Measurements from ENCODE around the gene PEMT. TPM values are rescaled to one million over a fixed set of nuclear protein-coding genes. Genes with fewer than 3 reads are reported as not detected.

PEMT gene
- total RNA-seq, 1 experiment from 2014 or later, result 29.5 TPM

- Mint-ChIP-seq H3K4me3 (ENCODE audit: unreplicated experiment) (no peak overlapping the region), H3K36me3 (ENCODE audit: insufficient read depth, unreplicated experiment) (no peaks in the 10 kb centered on the region), H3K27ac (ENCODE audit: unreplicated experiment) (no peak overlapping the region), H3K27me3 (ENCODE audit: insufficient read depth, unreplicated experiment) (no peaks in the 10 kb centered on the region), H3K9me3 (ENCODE audit: unreplicated experiment) (no peaks in the 10 kb centered on the region), H3K4me1 (ENCODE audit: low read depth, unreplicated experiment) (no peaks in the 10 kb centered on the region)
- intact Hi-C loops (cut with micrococcal nuclease; ENCODE audit: unreplicated experiment), result no loop called here
- no peak for DNase-seq
- Histone ChIP-seq H3K27me3 (replicated peaks; ENCODE audit: control insufficient read depth, insufficient read depth, low read length) (no peaks in the 10 kb centered on the region), H3K4me1 (no peaks in the 10 kb centered on the region), H3K9me3 (no peaks in the 10 kb centered on the region), H3K4me3 (ENCODE audit: low read depth, low read length) (no peak overlapping the region), H3K36me3 (ENCODE audit: control insufficient read depth, insufficient read depth, low read length) (no peaks in the 10 kb centered on the region)
- ChIA-PET POLR2A (no interaction called here), CTCF (no interaction called here)
- TF ChIP-seq CTCF (IDR thresholded peaks at IDR 0.05; ENCODE audit: insufficient read depth in 1 of 2, low read depth in 1 of 2, low read length in 1 of 2, severe bottlenecking in 1 of 2, unreplicated experiment in 1 of 2), result no peak
- BruUV-seq (replicated peaks), result no TSS peak
These were observed 78.6 kb downstream of the PEMT start for GRCh38 chr17:17512866-17513265.

- no peaks in the 10 kb centered on the region for H3K4me1 Mint-ChIP-seq (ENCODE audit: low read depth, unreplicated experiment)
- no peak overlapping the region for H3K4me3 Mint-ChIP-seq (ENCODE audit: unreplicated experiment)
- POLR2A ChIA-PET, result no interaction called here
These were observed 79.3 kb downstream of the PEMT start for GRCh38 chr17:17511881-17512858.

GRCh38 chr17:17511293-17511741 is 80.2 kb downstream of the PEMT start:
- CTCF ChIA-PET, result interaction anchor here (0.6 to 0.8 kb wide), 2 partner anchors 14 to 638 kb away, joined by 4 to 5 read pairs; no protein-coding TSS in a partner anchor
- Mint-ChIP-seq H3K9me3 (ENCODE audit: unreplicated experiment) (no peaks in the 10 kb centered on the region), H3K36me3 (ENCODE audit: insufficient read depth, unreplicated experiment) (no peaks in the 10 kb centered on the region), H3K4me3 (ENCODE audit: unreplicated experiment) (no peak overlapping the region), H3K27ac (ENCODE audit: unreplicated experiment) (peak overlapping the region; percentile 19), H3K27me3 (ENCODE audit: insufficient read depth, unreplicated experiment) (no peaks in the 10 kb centered on the region), H3K4me1 (ENCODE audit: low read depth, unreplicated experiment) (no peaks in the 10 kb centered on the region)
- Histone ChIP-seq H3K9me3 (no peaks in the 10 kb centered on the region), H3K36me3 (ENCODE audit: control insufficient read depth, insufficient read depth, low read length) (no peaks in the 10 kb centered on the region), H3K4me3 (ENCODE audit: low read depth, low read length) (no peak overlapping the region), H3K27me3 (replicated peaks; ENCODE audit: control insufficient read depth, insufficient read depth, low read length) (no peaks in the 10 kb centered on the region), H3K4me1 (no peaks in the 10 kb centered on the region)
- intact Hi-C loops (cut with micrococcal nuclease; ENCODE audit: unreplicated experiment), result no loop called here
- TF ChIP-seq CTCF (IDR thresholded peaks at IDR 0.05; ENCODE audit: insufficient read depth in 1 of 2, low read depth in 1 of 2, low read length in 1 of 2, severe bottlenecking in 1 of 2, unreplicated experiment in 1 of 2), result no peak
- no TSS peak for BruUV-seq (replicated peaks)
- POLR2A ChIA-PET, result no interaction called here
- no peak for DNase-seq

More at GRCh38 chr17:17511881-17512858, 79.3 kb downstream of the PEMT start:
- no peaks in the 10 kb centered on the region for H3K36me3 ChIP-seq (ENCODE audit: control insufficient read depth, insufficient read depth, low read length)
- H3K4me3 ChIP-seq (ENCODE audit: low read depth, low read length), result no peak overlapping the region
- Mint-ChIP-seq H3K9me3 (ENCODE audit: unreplicated experiment) (no peaks in the 10 kb centered on the region), H3K36me3 (ENCODE audit: insufficient read depth, unreplicated experiment) (no peaks in the 10 kb centered on the region), H3K27ac (ENCODE audit: unreplicated experiment) (no peak overlapping the region), H3K27me3 (ENCODE audit: insufficient read depth, unreplicated experiment) (no peaks in the 10 kb centered on the region)
- no peaks in the 10 kb centered on the region for H3K4me1 ChIP-seq
- DNase-seq, result no peak
- CTCF ChIA-PET, result interaction anchor here (0.6 to 0.8 kb wide), 2 partner anchors 15 to 637 kb away, joined by 4 to 5 read pairs; no protein-coding TSS in a partner anchor
- no peaks in the 10 kb centered on the region for H3K27me3 ChIP-seq (replicated peaks; ENCODE audit: control insufficient read depth, insufficient read depth, low read length)
- intact Hi-C loops (cut with micrococcal nuclease; ENCODE audit: unreplicated experiment), result no loop called here
- BruUV-seq (replicated peaks), result no TSS peak
- H3K9me3 ChIP-seq, result no peaks in the 10 kb centered on the region
- TF ChIP-seq CTCF (IDR thresholded peaks at IDR 0.05; ENCODE audit: insufficient read depth in 1 of 2, low read depth in 1 of 2, low read length in 1 of 2, severe bottlenecking in 1 of 2, unreplicated experiment in 1 of 2), result no peak
